H1 (cell line): ENCODE results near the gene RBM20. TPM values are rescaled to one million over a fixed set of nuclear protein-coding genes. Genes with fewer than 3 reads are reported as not detected.

Experiments used
- CTCF ChIA-PET: fragments of 300-600 bp; sonication (Branson Sonifier 250); formaldehyde crosslinking; loops from one replicate; lab custom pipeline; 2021; ENCODE audit not compliant: partially characterized antibody; lab: Charles Lee
- POLR2A ChIA-PET: fragments of 300-600 bp; sonication (Branson Sonifier 250); formaldehyde crosslinking; loops from one replicate; lab custom pipeline; 2021; ENCODE audit warnings: inconsistent platforms; ENCODE audit not compliant: partially characterized antibody; lab: Charles Lee
- DNase-seq, 2 experiments: peaks; one replicate each; pipeline versions ENCODE4 v3.0.0 to v3.0.0-alpha.2; 2010 to 2022; ENCODE audit warnings: low spot score in 2 of 2, low read depth in 1 of 2, mixed read lengths in 1 of 2
- FAIRE-seq: peaks from 2 replicates; lab custom pipeline; 2011; peaks lifted over from hg19 to GRCh38; lab: Jason Lieb, UNC
- H2AFZ ChIP-seq: 2 replicates; pipeline ENCODE4 v1.8.1; 2012; ENCODE audit warnings: low read length, inconsistent platforms
- H2AK5ac ChIP-seq: 2 replicates; pipeline ENCODE4 v1.6.1; 2013; ENCODE audit warnings: low read depth, low read length
- H2BK120ac ChIP-seq: replicated peaks from 2 replicates; pipeline ENCODE3; 2013; ENCODE audit warnings: low read depth, low read length, inconsistent platforms
- H2BK12ac ChIP-seq: 2 replicates; pipeline ENCODE4 v1.6.1; 2013; ENCODE audit warnings: low read depth, low read length
- H2BK15ac ChIP-seq: 2 replicates; pipeline ENCODE4 v1.6.1; 2013; ENCODE audit warnings: low read length
- H2BK20ac ChIP-seq: 2 replicates; pipeline ENCODE4 v1.6.1; 2013; ENCODE audit warnings: low read length
- H2BK5ac ChIP-seq: 2 replicates; pipeline ENCODE4 v1.6.1; 2013; ENCODE audit warnings: low read depth, low read length
- H3K14ac ChIP-seq: 2 replicates; pipeline ENCODE4 v1.6.1; 2013; ENCODE audit warnings: inconsistent platforms; ENCODE audit not compliant: insufficient read length
- H3K18ac ChIP-seq: 2 replicates; pipeline ENCODE4 v1.6.1; 2013; ENCODE audit warnings: low read length; ENCODE audit errors: extremely low read depth
- H3K23ac ChIP-seq: 2 replicates; pipeline ENCODE4 v1.6.1; 2013; ENCODE audit warnings: inconsistent platforms; ENCODE audit not compliant: insufficient read length
- H3K23me2 ChIP-seq: 2 replicates; pipeline ENCODE4 v1.6.1; 2013; ENCODE audit warnings: low read depth, low read length
- H3K27ac ChIP-seq: 2 replicates; pipeline ENCODE4 v1.6.1; 2011; ENCODE audit warnings: low read depth, low read length, inconsistent platforms
- H3K27me3 ChIP-seq, 4 experiments: replicated peaks in 1 of 4; 1 replicate in 1 of 4; 2 replicates in 3 of 4; pipeline versions ENCODE4 v1.6.1 to v1.8.1; 2011 to 2013; ENCODE audit warnings: low read length in 3 of 4, mild to moderate bottlenecking in 3 of 4, inconsistent platforms in 2 of 4, mixed read lengths in 2 of 4, moderate library complexity in 1 of 4; ENCODE audit not compliant: control insufficient read depth in 3 of 4, insufficient read depth in 3 of 4; ENCODE audit errors: extremely low read depth in 1 of 4
- H3K36me3 ChIP-seq, 4 experiments: 2 replicates each; pipeline versions ENCODE4 v1.6.1 to v1.8.1; 2011 to 2013; ENCODE audit warnings: mild to moderate bottlenecking in 4 of 4, low read length in 3 of 4, moderate library complexity in 2 of 4, control low read depth in 1 of 4, inconsistent platforms in 1 of 4; ENCODE audit not compliant: insufficient read depth in 4 of 4, control insufficient read depth in 2 of 4
- H3K4ac ChIP-seq: replicated peaks from 2 replicates; pipeline ENCODE3; 2013; ENCODE audit warnings: low read length, low read depth, mixed read lengths, inconsistent platforms; ENCODE audit not compliant: insufficient read length
- H3K4me1 ChIP-seq, 4 experiments: replicated peaks in 1 of 4; 1 replicate in 1 of 4; 2 replicates in 3 of 4; pipeline versions ENCODE4 v1.6.1 to v1.8.1; 2011 to 2013; ENCODE audit warnings: low read length in 3 of 4, inconsistent platforms in 2 of 4, mixed read lengths in 1 of 4; ENCODE audit not compliant: insufficient read depth in 4 of 4, control insufficient read depth in 3 of 4
- H3K4me2 ChIP-seq, 2 experiments: 2 replicates each; pipeline versions ENCODE4 v1.6.1 to v1.8.1; 2011 to 2013; ENCODE audit warnings: low read depth in 2 of 2, low read length in 2 of 2, control low read depth in 1 of 2, inconsistent platforms in 1 of 2, mild to moderate bottlenecking in 1 of 2; ENCODE audit not compliant: insufficient read depth in 1 of 2
- H3K4me3 ChIP-seq, 4 experiments: fragments of 200-600, 300-600 bp in 1 of 4; sonication (generic), shearing (Covaris generic), sonication (Bioruptor Twin) in 1 of 4; 2 replicates each; pipeline versions ENCODE4 v1.5.1 to v1.8.1; 2011 to 2016; ENCODE audit warnings: low read length in 4 of 4, low read depth in 3 of 4, control low read depth in 2 of 4, inconsistent platforms in 2 of 4, mild to moderate bottlenecking in 2 of 4, mixed read lengths in 1 of 4, moderate library complexity in 1 of 4; ENCODE audit not compliant: insufficient read depth in 2 of 4; ENCODE audit errors: extremely low read depth in 1 of 4
- H3K56ac ChIP-seq: replicated peaks from 2 replicates; pipeline ENCODE3; 2013; ENCODE audit warnings: low read depth, mild to moderate bottlenecking, mixed read lengths, low read length, inconsistent platforms; ENCODE audit not compliant: insufficient read length
- H3K79me1 ChIP-seq: 2 replicates; pipeline ENCODE4 v1.6.1; 2013; ENCODE audit warnings: low read depth, low read length, control low read depth
- H3K79me2 ChIP-seq, 2 experiments: 2 replicates each; pipeline versions ENCODE4 v1.6.1 to v1.8.1; 2012 to 2013; ENCODE audit warnings: low read length in 2 of 2, mild to moderate bottlenecking in 2 of 2, inconsistent platforms in 1 of 2; ENCODE audit not compliant: insufficient read depth in 2 of 2, control insufficient read depth in 1 of 2
- H3K9ac ChIP-seq, 4 experiments: replicated peaks in 1 of 4; 1 replicate in 1 of 4; 2 replicates in 3 of 4; pipeline versions ENCODE4 v1.6.1 to v1.8.1; 2011 to 2013; ENCODE audit warnings: low read depth in 3 of 4, low read length in 3 of 4, control low read depth in 2 of 4, mild to moderate bottlenecking in 2 of 4, moderate library complexity in 2 of 4, inconsistent platforms in 1 of 4; ENCODE audit errors: extremely low read depth in 1 of 4
- H3K9me3 ChIP-seq, 2 experiments: 2 replicates each; pipeline versions ENCODE4 v1.6.1 to v1.8.1; 2012 to 2013; ENCODE audit warnings: mild to moderate bottlenecking in 2 of 2, moderate library complexity in 2 of 2, control low read depth in 1 of 2, inconsistent platforms in 1 of 2, low read depth in 1 of 2, low read length in 1 of 2, mixed read lengths in 1 of 2; ENCODE audit not compliant: insufficient read depth in 2 of 2
- H4K20me1 ChIP-seq, 2 experiments: replicated peaks in 1 of 2; 2 replicates each; pipeline versions ENCODE3 to v1.8.1; 2011 to 2013; ENCODE audit warnings: inconsistent platforms in 2 of 2, low read length in 2 of 2, mild to moderate bottlenecking in 1 of 2; ENCODE audit not compliant: insufficient read depth in 2 of 2, control insufficient read depth in 1 of 2
- H4K5ac ChIP-seq: 2 replicates; pipeline ENCODE4 v1.6.1; 2013; ENCODE audit warnings: low read length, low read depth, mixed read lengths, inconsistent platforms; ENCODE audit not compliant: insufficient read length
- H4K8ac ChIP-seq: 2 replicates; pipeline ENCODE4 v1.8.0; 2013; ENCODE audit warnings: mild to moderate bottlenecking, moderate library complexity, low read length, inconsistent platforms; ENCODE audit not compliant: insufficient read depth; ENCODE audit errors: extremely low read depth
- H4K91ac ChIP-seq: replicated peaks from 2 replicates; pipeline ENCODE3; 2013; ENCODE audit warnings: low read length, mixed read lengths, inconsistent platforms; ENCODE audit not compliant: insufficient read length
- BACH1 ChIP-seq: IDR thresholded peaks from 2 replicates; pipeline ENCODE4 v1.6.1; 2012; ENCODE audit warnings: low read length, improper control_type of control experiment
- CHD1 ChIP-seq: IDR thresholded peaks from 2 replicates; pipeline ENCODE4 v1.6.1; 2012; ENCODE audit warnings: low read depth, low read length, improper control_type of control experiment
- HDAC6 ChIP-seq: IDR thresholded peaks from one replicate; pipeline ENCODE4 v1.7.1; 2012; ENCODE audit warnings: low read depth, mild to moderate bottlenecking, inconsistent platforms, low read length, moderate library complexity
- JUN ChIP-seq: IDR thresholded peaks from 2 replicates; pipeline ENCODE4 v1.6.1; 2011; ENCODE audit warnings: low read depth, mild to moderate bottlenecking, improper control_type of control experiment, low read length
- JUND ChIP-seq: IDR thresholded peaks from 2 replicates; pipeline ENCODE4 v1.6.1; 2011; ENCODE audit warnings: mild to moderate bottlenecking, improper control_type of control experiment, low read length
- POLR2A ChIP-seq, 2 experiments: IDR thresholded peaks; 1 replicate in 1 of 2; 2 replicates in 1 of 2; pipeline ENCODE4 v1.6.1; 2011; ENCODE audit warnings: low read depth in 2 of 2, low read length in 2 of 2, mild to moderate bottlenecking in 2 of 2; ENCODE audit errors: control extremely low read depth in 1 of 2
- RBBP5 ChIP-seq: IDR thresholded peaks from 2 replicates; pipeline ENCODE4 v1.7.1; 2012; ENCODE audit warnings: low read depth, mild to moderate bottlenecking, inconsistent platforms, low read length, moderate library complexity, borderline replicate concordance
- RFX5 ChIP-seq: IDR thresholded peaks from 2 replicates; pipeline ENCODE4 v1.6.1; 2011; ENCODE audit warnings: low read depth, low read length, improper control_type of control experiment, borderline replicate concordance
- SAP30 ChIP-seq: fragments of 300-600 bp; sonication (generic); IDR thresholded peaks from 2 replicates; pipeline ENCODE4 v1.7.1; 2012; ENCODE audit warnings: low read length, moderate library complexity, mild to moderate bottlenecking, inconsistent platforms; ENCODE audit not compliant: insufficient read depth, insufficient replicate concordance
- SIRT6 ChIP-seq: IDR thresholded peaks from one replicate; pipeline ENCODE4 v1.7.1; 2012; ENCODE audit warnings: low read length, inconsistent platforms
- TAF1 ChIP-seq: IDR thresholded peaks from 2 replicates; pipeline ENCODE4 v1.6.1; 2011; ENCODE audit warnings: mild to moderate bottlenecking, low read depth, low read length
- TAF7 ChIP-seq: optimal IDR thresholded peaks from 2 replicates; pipeline ENCODE3; 2011; ENCODE audit warnings: low read depth, mild to moderate bottlenecking, inconsistent platforms, low read length, moderate library complexity, borderline replicate concordance
- TCF12 ChIP-seq: IDR thresholded peaks from 2 replicates; pipeline ENCODE4 v1.6.1; 2011; ENCODE audit warnings: low read depth, mild to moderate bottlenecking, low read length
- TEAD4 ChIP-seq: IDR thresholded peaks from 2 replicates; pipeline ENCODE4 v1.6.1; 2012; ENCODE audit warnings: low read depth, low read length, inconsistent platforms, mixed read lengths
- WGBS, 2 experiments: shearing (Covaris generic) in 1 of 2; methylation state at CpG; one replicate each; pipeline versions ENCODE4 v1.1.6 to v1.1.7; 2013 to 2015; ENCODE audit warnings: low lambda C conversion rate in 2 of 2, mixed read lengths in 2 of 2, inconsistent platforms in 1 of 2, low coverage in 1 of 2, missing lambda C conversion rate in 1 of 2; ENCODE audit not compliant: insufficient replicate concordance in 2 of 2, insufficient coverage in 1 of 2, insufficient read length in 1 of 2; ENCODE audit errors: extremely low coverage in 1 of 2, missing lambda C conversion rate in 1 of 2; 5-methylcytosine and 5-hydroxymethylcytosine counted together
- polyA plus RNA-seq, 7 experiments: library from polyadenylated mRNA; depleted of rRNA in 3 of 7; stranded (reverse) in 5 of 7; unstranded in 2 of 7; fragments of >200 nt in 5 of 7; fragments of 200-250 nt in 2 of 7; gene quantifications; 1 replicate in 5 of 7; 2 replicates in 1 of 7; 4 replicates in 1 of 7; pipeline versions ENCODE4 v1.2.1 to v1.2.3, GENCODE V29; 2011 to 2013; ENCODE audit warnings: missing spikeins in 2 of 7, mixed read lengths in 2 of 7
- total RNA-seq: library from RNA; stranded (reverse); fragmentation: NEBNext Ultra II Directional; extraction: Animal tissue kit (Norgen Biotek cat#: 25700); gene quantifications from 2 replicates; pipeline ENCODE4 v1.2.1, GENCODE V29; 2021

The RBM20 gene
- total and polyA plus RNA-seq, 2 of the 8 experiments (the other 6 are each of a cell fraction or from before 2014, with no cell fraction given): 0.05 to 0.63 TPM

DNA sequence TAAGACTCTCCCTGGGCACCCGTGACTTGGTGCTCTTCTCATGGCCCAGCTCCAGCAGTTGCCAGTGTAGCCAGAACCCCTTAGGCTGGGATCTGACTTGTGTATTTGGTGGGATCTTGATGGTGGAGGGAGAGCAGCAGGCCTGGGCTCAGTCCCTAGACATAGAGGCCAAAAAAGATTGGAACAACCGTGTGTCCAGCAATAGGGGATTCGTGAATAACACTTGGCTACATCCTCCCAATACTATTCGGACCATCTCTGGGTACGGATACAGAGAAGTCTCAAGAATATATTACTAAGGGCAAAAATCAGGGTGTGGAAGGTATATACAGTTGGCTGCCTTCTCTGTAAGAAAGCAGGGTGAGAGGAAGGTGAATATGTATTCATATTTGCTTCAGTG, 17.2 kb downstream of the RBM20 start:
- no peak overlapping the region for H2BK5ac ChIP-seq
- CTCF ChIA-PET: interaction anchor here (0.5 to 10.1 kb wide), 4 partner anchors 12 to 1829 kb away, joined by 3 to 64 read pairs (median 4); no protein-coding TSS in a partner anchor
- TF ChIP-seq SAP30 (no peak), JUN (no peak), RBBP5 (no peak), BACH1 (no peak), TAF7 (no peak), TAF1 (no peak), SIRT6 (no peak), JUND (no peak), TCF12 (no peak), POLR2A (IDR thresholded peaks at IDR 0.05; ENCODE audit: control extremely low read depth in 1 of 2, low read depth in 2 of 2, low read length in 2 of 2) (no peak), TEAD4 (no peak), RFX5 (no peak), HDAC6 (no peak), CHD1 (no peak)

More for the DNA sequence above, 17.2 kb downstream of the RBM20 start:
- Histone ChIP-seq H4K5ac (no peak overlapping the region), H4K20me1 (no peaks in the 10 kb centered on the region), H3K23ac (no peak overlapping the region), H3K14ac (no peak overlapping the region), H2BK120ac (no peak overlapping the region), H2BK12ac (no peak overlapping the region), H3K9ac (no peak overlapping the region), H3K79me2 (no peaks in the 10 kb centered on the region), H2AK5ac (no peak overlapping the region), H2BK20ac (no peak overlapping the region), H3K4me1 (no peaks in the 10 kb centered on the region), H3K27ac (no peak overlapping the region), H2AFZ (no peak overlapping the region), H3K79me1 (no peaks in the 10 kb centered on the region), H3K36me3 (no peaks in the 10 kb centered on the region), H3K9me3 (no peaks in the 10 kb centered on the region), H4K91ac (no peak overlapping the region), H4K8ac (no peak overlapping the region), H3K18ac (no peak overlapping the region), H3K56ac (no peak overlapping the region), H3K27me3 (no peaks in the 10 kb centered on the region; a peak in 2 of 7 replicates), H3K4ac (no peak overlapping the region), H2BK15ac (no peak overlapping the region), H3K4me2 (no peak overlapping the region), H3K23me2 (no peaks in the 10 kb centered on the region; the same call in 1 of the 2 replicates), H3K4me3 (no peak overlapping the region)
- FAIRE-seq (no peak), DNase-seq (no peak)
- POLR2A ChIA-PET: interaction anchor here (2.3 kb wide), 1 partner anchor 17 kb away, joined by 4 read pairs; the partner anchor contains the start of gene RBM20
- WGBS, 2 experiments: 86% methylated on average over 5 of the region's 5 CpGs; no CpG with 5 or more reads in 1 of the 2 experiments
